ENCODE data around the gene C3orf62. TPM values are rescaled to one million over a fixed set of nuclear protein-coding genes. Genes with fewer than 3 reads are reported as not detected.
A peak's percentile ranks its signal among the peaks of the same experiment; 100 is the strongest.

Gene C3orf62
- total RNA-seq, 1 donor from 2014 or later, result 6.8 TPM

GRCh38 chr3:49310677-49311076 is 33.6 kb upstream of the C3orf62 start:
- peaks cover 87% of the 10 kb centered on the region for H3K36me3 ChIP-seq
- intact Hi-C loops (cut with DNase I), result no loop called here
- ATAC-seq, result no peak

GRCh38 chr3:49305608-49306007 is 28.6 kb upstream of the C3orf62 start:
- Histone ChIP-seq H3K9me3 (no peaks in the 10 kb centered on the region), H3K4me1 (no peaks in the 10 kb centered on the region), H3K27ac (no peak overlapping the region), H3K4me3 (no peak overlapping the region), H3K36me3 (peaks cover 99% of the 10 kb centered on the region), H3K27me3 (no peaks in the 10 kb centered on the region)
- ATAC-seq (no peak), DNase-seq (no peak)
- intact Hi-C loops (cut with DNase I), result no loop called here
- no peak for TF ChIP-seq CTCF (IDR thresholded peaks at IDR 0.05)

More at GRCh38 chr3:49310677-49311076, 33.6 kb upstream of the C3orf62 start:
- TF ChIP-seq CTCF (IDR thresholded peaks at IDR 0.05), result no peak
- Histone ChIP-seq H3K9me3 (no peaks in the 10 kb centered on the region), H3K27me3 (no peaks in the 10 kb centered on the region), H3K4me1 (no peaks in the 10 kb centered on the region), H3K27ac (no peak overlapping the region), H3K4me3 (no peak overlapping the region)
- no peak for DNase-seq

DNA sequence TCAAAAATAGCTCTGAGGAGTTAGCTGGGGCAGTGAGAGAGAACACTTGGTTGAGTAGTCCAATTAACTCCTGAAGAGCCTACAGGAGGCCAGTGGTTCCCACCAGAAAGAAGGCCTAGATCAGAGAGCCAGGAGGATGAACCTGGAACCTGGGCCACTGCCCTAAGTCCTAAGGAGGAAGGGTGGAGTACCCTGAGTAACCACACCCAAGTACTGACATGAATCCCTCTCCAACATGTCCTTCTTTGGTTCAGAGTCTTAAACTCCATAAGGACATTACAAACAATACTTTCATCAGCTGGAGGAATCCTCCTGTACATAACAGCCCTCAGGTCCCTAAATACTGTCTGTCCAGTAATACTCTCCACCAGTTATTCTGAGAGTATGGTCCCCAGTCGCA is 25.6 kb upstream of the C3orf62 start:
- intact Hi-C loops (cut with DNase I), result no loop called here
- Histone ChIP-seq H3K4me1 (peaks cover 3% of the 10 kb centered on the region), H3K27ac (no peak overlapping the region), H3K36me3 (peaks cover 100% of the 10 kb centered on the region), H3K9me3 (no peaks in the 10 kb centered on the region), H3K4me3 (no peak overlapping the region), H3K27me3 (no peaks in the 10 kb centered on the region)
- ATAC-seq (no peak), DNase-seq (no peak)
- TF ChIP-seq CTCF (IDR thresholded peaks at IDR 0.05), result no peak

GRCh38 chr3:49300595-49300994 is 23.6 kb upstream of the C3orf62 start:
- intact Hi-C loops (cut with DNase I), result no loop called here
- H3K4me1 ChIP-seq, result peaks cover 18% of the 10 kb centered on the region
- no peaks in the 10 kb centered on the region for H3K9me3 ChIP-seq
- DNase-seq, result no peak
- H3K27me3 ChIP-seq, result no peaks in the 10 kb centered on the region
- H3K27ac ChIP-seq, result no peak overlapping the region
- H3K4me3 ChIP-seq, result no peak overlapping the region
- H3K36me3 ChIP-seq, result peaks cover 100% of the 10 kb centered on the region
- ATAC-seq, result no peak
- no peak for TF ChIP-seq CTCF (IDR thresholded peaks at IDR 0.05)

GRCh38 chr3:49298511-49298910 is 21.5 kb upstream of the C3orf62 start:
- DNase-seq (no peak), ATAC-seq (no peak)
- Histone ChIP-seq H3K9me3 (no peaks in the 10 kb centered on the region), H3K27ac (no peak overlapping the region), H3K36me3 (peaks cover 96% of the 10 kb centered on the region), H3K4me3 (no peak overlapping the region), H3K4me1 (peaks cover 22% of the 10 kb centered on the region), H3K27me3 (no peaks in the 10 kb centered on the region)
- no peak for TF ChIP-seq CTCF (IDR thresholded peaks at IDR 0.05)
- intact Hi-C loops (cut with DNase I), result no loop called here

DNA sequence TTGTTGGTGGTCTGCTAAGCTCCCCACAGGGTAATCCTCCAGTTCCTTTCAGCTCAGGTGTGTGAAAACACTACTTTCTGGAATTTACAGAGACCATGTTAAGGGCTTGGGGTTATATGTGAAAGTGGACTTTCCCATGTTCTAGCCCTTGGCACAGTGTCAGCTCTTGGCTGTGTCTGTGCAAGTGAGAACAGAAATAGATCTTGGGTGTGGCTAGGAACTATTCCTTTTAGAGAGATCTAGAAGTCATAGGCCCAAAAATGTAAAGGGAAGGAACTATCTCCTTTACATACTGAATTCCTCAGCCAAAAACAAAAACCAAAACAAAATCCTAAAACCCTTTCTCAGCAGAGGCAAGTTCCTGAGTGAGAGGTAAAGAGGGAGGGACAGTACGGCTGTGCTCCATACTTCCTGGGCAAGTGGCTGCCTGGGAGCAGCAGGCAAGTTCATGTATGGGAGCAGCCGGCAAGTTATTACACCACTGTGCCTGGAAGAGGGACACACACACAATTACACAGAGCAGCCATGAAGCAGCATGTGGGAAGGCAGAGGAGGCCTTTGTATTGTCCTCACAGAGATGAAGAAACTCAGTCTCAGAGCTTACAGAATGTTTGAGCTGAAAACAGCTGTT is 19.9 kb upstream of the C3orf62 start:
- ATAC-seq (peak; percentile 60), DNase-seq (no peak)
- Histone ChIP-seq H3K4me3 (no peak overlapping the region), H3K36me3 (peaks cover 96% of the 10 kb centered on the region), H3K9me3 (no peaks in the 10 kb centered on the region), H3K4me1 (peaks cover 22% of the 10 kb centered on the region), H3K27ac (peak overlapping the region; percentile 53), H3K27me3 (no peaks in the 10 kb centered on the region)
- no peak for TF ChIP-seq CTCF (IDR thresholded peaks at IDR 0.05)
- intact Hi-C loops (cut with DNase I), result no loop called here

All from upper lobe of right lung (tissue), 1 donor.